Tibial artery (tissue), 4 donors: ENCODE data around the gene GSTM1.

Source experiments
- DNase-seq, 2 donors: peaks; one replicate each; pipeline ENCODE4 v3.0.0-alpha.2; 2019
- H3K27ac ChIP-seq, 2 donors: fragments of 200-600 bp; sonication (generic) in 1 of 2; 1 replicate in 1 of 2; 2 replicates in 1 of 2; pipeline ENCODE4 v1.5.1; 2018 to 2019; ENCODE audit warnings: mild to moderate bottlenecking in 1 of 2
- H3K27me3 ChIP-seq, 2 donors: fragments of 200-600 bp; sonication (generic) in 1 of 2; one replicate each; pipeline versions ENCODE4 v1.5.1 to v1.6.0; 2016 to 2019
- H3K36me3 ChIP-seq, 3 donors: fragments of 200-600 bp; sonication (generic) in 2 of 3; one replicate each; pipeline ENCODE4 v1.5.1; 2016 to 2019; ENCODE audit warnings: mild to moderate bottlenecking in 2 of 3
- H3K4me1 ChIP-seq, 4 donors: fragments of 200-600 bp; sonication (generic) in 2 of 4; 1 replicate in 3 of 4; 2 replicates in 1 of 4; pipeline ENCODE4 v1.5.1; 2016 to 2019
- H3K4me3 ChIP-seq, 2 donors: fragments of 200-600 bp; sonication (generic) in 1 of 2; 1 replicate in 1 of 2; 2 replicates in 1 of 2; pipeline ENCODE4 v1.5.1; 2018 to 2019; ENCODE audit warnings: mild to moderate bottlenecking in 2 of 2
- H3K9me3 ChIP-seq, 3 donors: fragments of 200-600 bp; sonication (generic) in 1 of 3; one replicate each; pipeline ENCODE4 v1.5.1; 2016 to 2019
- CTCF ChIP-seq, 2 experiments: fragments of 200-600 bp in 1 of 2; fragments of 450-650 bp in 1 of 2; IDR thresholded peaks; one replicate each; pipeline ENCODE4 v1.5.1; 2017 to 2019; ENCODE audit warnings: antibody characterized with exemption in 2 of 2, mild to moderate bottlenecking in 1 of 2, moderate library complexity in 1 of 2
- intact Hi-C: fragments of 100-400 bp; cut with DNase I; formaldehyde crosslinking; loops from one replicate; pipeline ENCODE4 v1.15.0; 2023; ENCODE audit warnings: low total_unique reads

The GSTM1 gene

GRCh38 chr1:109739738-109740614 is 52.4 kb downstream of the GSTM1 start:
- peaks cover 0 to 16% (median 3%) of the 10 kb centered on the region in 4 donors for H3K4me1 ChIP-seq
- H3K27me3 ChIP-seq, result no peaks in the 10 kb centered on the region
- peaks cover 7 to 19% (median 12%) of the 10 kb centered on the region in 3 donors for H3K36me3 ChIP-seq
- intact Hi-C loops, result no loop called here
- no peaks in the 10 kb centered on the region for H3K9me3 ChIP-seq
- no peak for TF ChIP-seq CTCF (IDR thresholded peaks at IDR 0.05)
- H3K27ac ChIP-seq, result peak overlapping the region; percentile 79 to 86
- peak; percentile 68 to 90 for DNase-seq
- H3K4me3 ChIP-seq, result peak overlapping the region; percentile 74 to 76

DNA sequence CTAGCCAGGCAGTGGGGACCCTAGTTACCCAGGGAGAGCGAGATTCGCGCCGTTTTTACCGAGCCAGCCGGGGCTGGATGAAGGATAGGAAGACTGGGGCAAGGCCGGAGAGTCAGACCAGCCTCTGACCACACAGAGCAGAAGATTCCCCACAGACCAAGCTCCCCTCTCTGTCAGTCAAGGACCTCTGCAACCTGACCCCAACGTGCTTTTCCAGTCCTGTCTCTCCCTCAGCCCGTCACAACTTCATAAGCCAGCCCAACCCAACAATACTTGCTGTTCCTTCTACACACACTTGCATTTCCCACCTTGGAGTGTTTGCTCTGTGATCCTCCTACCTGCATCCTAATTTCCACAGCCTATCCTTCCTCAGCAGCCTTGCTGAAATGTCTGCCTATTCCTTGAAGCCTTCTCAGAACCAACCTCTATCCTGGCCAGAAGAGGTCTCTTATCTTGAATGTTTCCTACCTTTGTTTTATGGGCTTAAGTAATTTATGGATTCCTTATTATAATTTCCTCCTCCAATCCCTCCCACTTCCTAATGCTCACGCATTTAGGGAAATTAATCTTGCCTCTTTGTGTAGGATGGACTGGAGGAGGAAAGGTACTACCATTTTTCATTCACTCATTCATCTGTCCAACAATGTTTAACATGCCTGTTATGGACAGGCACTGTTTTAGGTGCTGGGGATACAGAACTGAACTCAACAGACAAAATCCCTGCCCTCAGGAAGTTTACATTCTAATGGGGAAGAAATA is 53.2 kb downstream of the GSTM1 start, which contains the start of gene GSTM3:
Gene GSTM3 (minus strand): TSS at position 424 of the 759 bp plus-strand sequence. CDS start 751 bp downstream, outside the sequence.
- H3K36me3 ChIP-seq, result peaks cover 7 to 19% (median 12%) of the 10 kb centered on the region in 3 donors
- peak within 1 kb of the TSS; percentile 74 to 76 for H3K4me3 ChIP-seq
- no peaks in the 10 kb centered on the region for H3K9me3 ChIP-seq
- H3K4me1 ChIP-seq, result peaks cover 0 to 16% (median 3%) of the 10 kb centered on the region in 4 donors
- no peaks in the 10 kb centered on the region for H3K27me3 ChIP-seq
- DNase-seq, result no peak
- no peak for TF ChIP-seq CTCF (IDR thresholded peaks at IDR 0.05)
- H3K27ac ChIP-seq, result peak within 1 kb of the TSS; percentile 79 to 86
- intact Hi-C loops, result no loop called here
